ENCODE results near the gene UBE3C.

UBE3C gene

DNA sequence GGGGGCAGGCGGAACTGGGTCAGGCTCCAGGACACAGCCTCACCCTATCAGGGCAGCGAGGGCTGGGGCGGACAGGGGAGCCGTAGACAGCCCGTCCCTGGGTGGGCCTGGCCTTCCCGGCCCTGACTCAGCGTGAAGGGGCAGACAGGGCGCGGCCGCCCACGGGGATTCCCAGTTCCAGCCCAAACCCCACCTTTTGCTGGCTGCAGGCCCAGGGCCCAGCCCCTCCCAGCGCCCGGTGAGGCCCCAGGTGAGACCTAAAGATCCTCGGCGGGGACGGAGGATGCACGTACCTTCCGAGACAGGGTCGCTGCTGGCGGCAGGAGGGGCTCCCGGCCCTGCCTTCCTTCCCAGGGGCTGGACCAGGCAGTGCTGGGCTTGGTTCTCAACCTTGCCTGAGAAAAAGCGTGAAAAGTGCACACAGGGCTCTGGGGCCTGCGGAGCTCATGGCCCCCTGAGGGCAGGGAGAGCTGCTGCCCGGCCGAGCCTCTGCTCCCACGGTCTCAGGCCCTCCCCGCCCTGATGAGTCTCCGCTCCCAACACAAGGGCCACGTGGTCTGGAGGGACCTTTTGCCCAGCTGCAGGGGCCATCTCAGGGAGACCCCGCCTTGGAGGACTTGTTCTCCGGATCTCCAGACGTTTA is 154.2 kb downstream of the UBE3C start:
- no peak overlapping the region for H3K4me3 Mint-ChIP-seq
- peaks cover 3% of the 10 kb centered on the region for H3K36me3 Mint-ChIP-seq (ENCODE audit: insufficient read depth)
- H3K27ac Mint-ChIP-seq = no peak overlapping the region
- ATAC-seq (replicated peaks) = no peak
- H3K4me1 Mint-ChIP-seq (ENCODE audit: low read depth in 2 of 2) = peaks cover 8 to 11% of the 10 kb centered on the region in 2 donors
- no peaks in the 10 kb centered on the region for H3K9me3 Mint-ChIP-seq
- DNase-seq = no peak
- H3K27me3 Mint-ChIP-seq = no peaks in the 10 kb centered on the region

DNA sequence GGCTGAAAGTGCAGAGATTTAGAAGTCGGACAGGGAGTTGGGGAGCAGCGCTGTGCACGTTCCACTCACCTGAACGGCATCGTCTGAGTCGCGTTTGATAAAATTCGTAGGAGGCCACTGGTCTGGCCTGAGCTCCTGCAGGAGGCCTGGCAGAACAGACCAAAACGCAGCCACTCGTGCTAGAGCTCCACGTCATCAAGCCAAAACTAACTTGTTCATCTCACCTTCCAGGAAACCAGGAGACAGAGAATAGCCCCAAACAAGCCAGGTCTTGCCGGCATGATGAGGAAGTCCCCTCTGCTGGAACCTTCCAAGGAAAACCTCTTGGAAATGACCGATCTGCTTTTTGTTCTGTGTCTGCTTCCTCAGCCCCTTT is 154.7 kb downstream of the UBE3C start:
- no peaks in the 10 kb centered on the region for H3K9me3 Mint-ChIP-seq

DNA sequence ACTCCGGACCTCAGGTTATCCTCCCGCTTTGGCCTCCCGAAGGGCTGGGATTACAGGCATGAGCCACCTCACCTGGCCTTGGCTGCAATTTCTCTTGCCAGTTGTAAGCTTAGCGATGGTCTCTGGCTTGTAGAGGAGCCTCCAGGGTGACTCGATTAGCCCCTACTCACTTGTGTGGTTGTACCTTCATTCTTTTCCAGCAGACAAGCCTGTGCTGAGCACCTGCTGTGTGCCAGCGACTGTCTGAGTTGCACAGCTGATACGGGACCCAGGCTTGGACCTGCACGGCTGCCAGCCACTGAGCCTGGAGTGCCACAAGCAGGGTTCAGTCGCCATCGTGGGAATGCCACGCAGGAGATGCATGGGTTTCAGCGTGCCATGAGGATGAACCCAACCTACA is 156.0 kb downstream of the UBE3C start:
- H3K4me1 Mint-ChIP-seq (ENCODE audit: low read depth in 2 of 2) = peaks cover 19 to 22% of the 10 kb centered on the region in 2 donors
- no peak overlapping the region for H3K4me3 Mint-ChIP-seq
- DNase-seq (no peak), ATAC-seq (replicated peaks) (no peak)
- H3K27ac Mint-ChIP-seq = no peak overlapping the region
- no peaks in the 10 kb centered on the region for H3K27me3 Mint-ChIP-seq
- H3K36me3 Mint-ChIP-seq (ENCODE audit: insufficient read depth) = peaks cover 20% of the 10 kb centered on the region
- no peaks in the 10 kb centered on the region for H3K9me3 Mint-ChIP-seq

More for the DNA sequence above, 154.7 kb downstream of the UBE3C start:
- DNase-seq = no peak
- H3K27me3 Mint-ChIP-seq = no peaks in the 10 kb centered on the region
- H3K4me3 Mint-ChIP-seq = no peak overlapping the region
- no peak for ATAC-seq (replicated peaks)
- peaks cover 7% of the 10 kb centered on the region for H3K36me3 Mint-ChIP-seq (ENCODE audit: insufficient read depth)
- H3K27ac Mint-ChIP-seq = peak overlapping the region in 1 of 2 donors; percentile 29
- peaks cover 9 to 12% of the 10 kb centered on the region in 2 donors for H3K4me1 Mint-ChIP-seq (ENCODE audit: low read depth in 2 of 2)

DNA sequence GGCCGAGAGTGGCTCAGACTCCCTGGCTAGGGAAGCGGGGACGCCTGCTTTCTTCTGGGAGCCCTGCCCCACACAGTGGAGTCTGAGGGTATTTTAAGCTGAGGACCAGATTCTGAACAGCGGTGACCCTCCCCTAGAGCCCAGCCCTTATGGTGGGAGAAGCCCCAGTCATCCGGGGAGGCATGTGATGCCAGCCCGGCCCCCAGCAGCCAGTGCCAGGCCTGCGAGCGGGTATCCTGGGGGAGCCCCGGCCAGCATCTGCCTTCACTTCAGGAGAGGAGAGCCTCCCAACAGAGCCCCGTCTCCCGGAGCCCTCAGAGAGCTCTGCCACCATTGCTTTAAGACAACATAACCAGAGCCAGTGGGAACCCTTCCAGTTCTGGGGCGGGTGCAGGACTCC is 156.6 kb downstream of the UBE3C start:
- no peak overlapping the region for H3K4me3 Mint-ChIP-seq
- ATAC-seq (replicated peaks) = no peak
- DNase-seq = no peak
- peak overlapping the region in 1 of 2 donors; percentile 13 for H3K27ac Mint-ChIP-seq
- H3K36me3 Mint-ChIP-seq (ENCODE audit: insufficient read depth) = peaks cover 23% of the 10 kb centered on the region
- H3K4me1 Mint-ChIP-seq (ENCODE audit: low read depth in 2 of 2) = peaks cover 20 to 22% of the 10 kb centered on the region in 2 donors
- H3K27me3 Mint-ChIP-seq = no peaks in the 10 kb centered on the region
- H3K9me3 Mint-ChIP-seq = no peaks in the 10 kb centered on the region

DNA sequence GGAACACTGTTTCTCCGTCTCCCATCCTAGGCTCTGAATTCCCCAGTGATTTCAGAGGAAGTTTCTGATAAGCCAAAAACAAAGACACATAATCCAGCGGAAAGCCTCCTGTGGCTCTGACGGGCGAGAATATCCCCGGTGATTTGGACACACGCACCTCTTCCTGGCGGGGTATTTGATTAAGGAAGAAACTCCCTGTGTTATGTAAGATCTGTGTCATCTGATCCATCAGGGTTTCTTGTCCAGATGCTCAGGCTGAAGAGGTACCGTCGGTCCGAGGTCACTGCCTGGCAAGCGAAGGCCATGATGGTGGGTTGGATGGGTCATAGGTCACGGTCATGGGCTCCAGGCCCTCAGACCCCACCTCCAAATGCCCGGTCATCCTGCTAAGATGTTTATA is 158.5 kb downstream of the UBE3C start:
- no peaks in the 10 kb centered on the region for H3K27me3 Mint-ChIP-seq
- no peak overlapping the region for H3K4me3 Mint-ChIP-seq
- peak overlapping the region; percentile 44 to 74 for H3K27ac Mint-ChIP-seq
- peaks cover 31% of the 10 kb centered on the region for H3K36me3 Mint-ChIP-seq (ENCODE audit: insufficient read depth)
- H3K9me3 Mint-ChIP-seq = no peaks in the 10 kb centered on the region
- ATAC-seq (replicated peaks) (no peak), DNase-seq (no peak)
- H3K4me1 Mint-ChIP-seq (ENCODE audit: low read depth in 2 of 2) = peaks cover 30 to 31% of the 10 kb centered on the region in 2 donors

DNA sequence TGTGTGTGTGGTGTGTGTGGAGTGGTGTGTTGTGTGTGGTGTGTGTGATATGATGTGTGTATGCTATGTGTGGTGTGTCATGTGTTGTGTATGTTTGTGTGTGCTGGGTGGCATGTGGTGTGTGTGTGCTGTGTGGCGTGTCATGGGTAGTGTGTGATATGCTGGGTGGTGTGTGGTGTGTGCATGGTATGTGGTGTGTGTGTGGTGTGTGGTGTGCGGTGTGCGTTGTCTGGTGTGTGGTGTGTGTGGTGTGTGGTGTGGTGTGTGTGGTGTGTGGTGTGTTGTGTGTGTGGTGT is 160.5 kb downstream of the UBE3C start:
- peak overlapping the region; percentile 65 to 92 for H3K27ac Mint-ChIP-seq
- no peak for DNase-seq
- ATAC-seq (replicated peaks) = no peak
- H3K4me3 Mint-ChIP-seq = peak overlapping the region; percentile 0 to 10
- no peaks in the 10 kb centered on the region for H3K9me3 Mint-ChIP-seq
- peaks cover 39 to 45% of the 10 kb centered on the region in 2 donors for H3K4me1 Mint-ChIP-seq (ENCODE audit: low read depth in 2 of 2)
- no peaks in the 10 kb centered on the region for H3K27me3 Mint-ChIP-seq
- H3K36me3 Mint-ChIP-seq (ENCODE audit: insufficient read depth) = peaks cover 36% of the 10 kb centered on the region

- DNase-seq = peak; percentile 40 to 68 (median 68)
- peak overlapping the region; percentile 0 to 10 for H3K4me3 Mint-ChIP-seq
- H3K4me1 Mint-ChIP-seq (ENCODE audit: low read depth in 2 of 2) = peaks cover 39 to 45% of the 10 kb centered on the region in 2 donors
These were observed 161.1 kb downstream of the UBE3C start for GRCh38 chr7:157299613-157300368.

GRCh38 chr7:157300369-157300825 is 161.7 kb downstream of the UBE3C start:
- H3K27ac Mint-ChIP-seq = peak overlapping the region; percentile 65 to 92
- H3K27me3 Mint-ChIP-seq = no peaks in the 10 kb centered on the region
- no peak for DNase-seq
- H3K4me3 Mint-ChIP-seq = peak overlapping the region; percentile 10 to 75
- ATAC-seq (replicated peaks) = no peak
- H3K36me3 Mint-ChIP-seq (ENCODE audit: insufficient read depth) = peaks cover 36% of the 10 kb centered on the region
- H3K9me3 Mint-ChIP-seq = no peaks in the 10 kb centered on the region
- H3K4me1 Mint-ChIP-seq (ENCODE audit: low read depth in 2 of 2) = peaks cover 42 to 45% of the 10 kb centered on the region in 2 donors

More at GRCh38 chr7:157299613-157300368, 161.1 kb downstream of the UBE3C start:
- ATAC-seq (replicated peaks) = peak; percentile 62
- Mint-ChIP-seq H3K9me3 (no peaks in the 10 kb centered on the region), H3K27ac (peak overlapping the region; percentile 65 to 92), H3K27me3 (no peaks in the 10 kb centered on the region), H3K36me3 (ENCODE audit: insufficient read depth) (peaks cover 36% of the 10 kb centered on the region)

DNA sequence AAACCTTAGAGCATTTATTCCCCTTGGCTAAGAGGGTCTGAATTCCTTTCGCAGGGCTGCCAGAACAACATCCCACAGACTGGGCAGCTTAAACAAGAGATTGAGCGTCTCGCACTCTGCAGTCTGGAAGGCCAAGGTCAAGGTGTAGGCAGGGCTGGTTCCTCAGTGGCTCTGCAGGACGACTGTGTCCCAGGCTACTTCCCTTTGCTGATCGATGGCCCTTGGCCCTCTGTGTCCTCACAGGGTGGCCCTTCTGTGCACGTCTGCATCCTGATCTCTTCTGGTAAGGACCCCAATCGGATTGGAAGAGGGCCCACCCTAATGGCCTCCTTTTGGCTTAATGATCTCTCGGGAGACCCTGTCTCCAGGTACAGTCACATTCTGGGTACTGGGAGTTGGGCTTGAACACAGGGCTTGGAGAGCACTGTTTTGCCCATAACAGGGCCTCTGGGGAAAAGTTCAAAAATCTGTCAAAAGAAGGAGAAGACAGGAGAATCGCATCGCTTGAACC is 162.9 kb downstream of the UBE3C start:
- Mint-ChIP-seq H3K4me1 (ENCODE audit: low read depth in 2 of 2) (peaks cover 45 to 50% of the 10 kb centered on the region in 2 donors), H3K27ac (peak overlapping the region; percentile 65 to 92), H3K9me3 (no peaks in the 10 kb centered on the region)

GRCh38 chr7:157306846-157307838 is 168.4 kb downstream of the UBE3C start:
- H3K4me3 Mint-ChIP-seq = no peak overlapping the region
- peak overlapping the region; percentile 66 to 90 for H3K27ac Mint-ChIP-seq
- ATAC-seq (replicated peaks) (no peak), DNase-seq (no peak)
- H3K27me3 Mint-ChIP-seq = no peaks in the 10 kb centered on the region
- peaks cover 18% of the 10 kb centered on the region for H3K36me3 Mint-ChIP-seq (ENCODE audit: insufficient read depth)
- no peaks in the 10 kb centered on the region for H3K9me3 Mint-ChIP-seq
- peaks cover 26 to 27% of the 10 kb centered on the region in 2 donors for H3K4me1 Mint-ChIP-seq (ENCODE audit: low read depth in 2 of 2)

More for the DNA sequence above, 162.9 kb downstream of the UBE3C start:
- H3K4me3 Mint-ChIP-seq = peak overlapping the region; percentile 51 to 75
- DNase-seq (no peak), ATAC-seq (replicated peaks) (no peak)
- H3K27me3 Mint-ChIP-seq = no peaks in the 10 kb centered on the region
- H3K36me3 Mint-ChIP-seq (ENCODE audit: insufficient read depth) = peaks cover 41% of the 10 kb centered on the region

GRCh38 chr7:157309988-157310668 is 171.4 kb downstream of the UBE3C start:
- no peak overlapping the region for H3K4me3 Mint-ChIP-seq
- peak overlapping the region in 1 of 2 donors; percentile 17 for H3K27ac Mint-ChIP-seq
- peaks cover 13% of the 10 kb centered on the region for H3K36me3 Mint-ChIP-seq (ENCODE audit: insufficient read depth)
- H3K9me3 Mint-ChIP-seq = no peaks in the 10 kb centered on the region
- no peak for ATAC-seq (replicated peaks)
- DNase-seq = no peak
- peaks cover 10 to 14% of the 10 kb centered on the region in 2 donors for H3K4me1 Mint-ChIP-seq (ENCODE audit: low read depth in 2 of 2)
- H3K27me3 Mint-ChIP-seq = no peaks in the 10 kb centered on the region

DNA sequence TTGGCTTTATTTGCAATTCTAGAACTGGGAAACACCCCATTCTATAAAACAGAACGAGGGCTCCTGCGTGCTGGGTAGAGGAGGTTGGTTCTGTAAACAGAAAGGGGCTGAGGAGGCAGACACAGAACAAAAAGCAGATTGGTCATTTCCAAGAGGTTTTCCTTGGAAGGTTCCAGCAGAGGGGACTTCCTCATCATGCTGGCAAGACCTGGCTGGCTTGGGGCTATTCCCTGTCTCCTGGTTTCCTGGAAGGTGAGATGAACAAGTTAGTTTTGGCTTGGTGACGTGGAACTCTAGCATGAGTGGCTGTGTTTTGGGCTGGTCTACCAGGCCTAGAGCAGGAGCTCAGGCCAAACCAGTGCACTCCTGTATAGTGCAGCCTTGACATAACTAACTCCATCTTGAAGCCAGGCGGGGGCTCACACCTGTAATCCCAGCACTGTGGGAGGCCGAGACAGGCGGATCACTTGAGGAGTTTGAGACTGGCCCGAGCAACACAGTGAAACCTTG is 172.0 kb downstream of the UBE3C start:
- no peaks in the 10 kb centered on the region for H3K27me3 Mint-ChIP-seq
- DNase-seq (no peak), ATAC-seq (replicated peaks) (no peak)
- no peak overlapping the region for H3K27ac Mint-ChIP-seq
- no peak overlapping the region for H3K4me3 Mint-ChIP-seq
- no peaks in the 10 kb centered on the region for H3K9me3 Mint-ChIP-seq
- peaks cover 13% of the 10 kb centered on the region for H3K36me3 Mint-ChIP-seq (ENCODE audit: insufficient read depth)
- peaks cover 10 to 12% of the 10 kb centered on the region in 2 donors for H3K4me1 Mint-ChIP-seq (ENCODE audit: low read depth in 2 of 2)

All from effector memory CD8-positive, alpha-beta T cell (primary cell).